ENCODE results near the gene CCL7.

Gene CCL7

DNA sequence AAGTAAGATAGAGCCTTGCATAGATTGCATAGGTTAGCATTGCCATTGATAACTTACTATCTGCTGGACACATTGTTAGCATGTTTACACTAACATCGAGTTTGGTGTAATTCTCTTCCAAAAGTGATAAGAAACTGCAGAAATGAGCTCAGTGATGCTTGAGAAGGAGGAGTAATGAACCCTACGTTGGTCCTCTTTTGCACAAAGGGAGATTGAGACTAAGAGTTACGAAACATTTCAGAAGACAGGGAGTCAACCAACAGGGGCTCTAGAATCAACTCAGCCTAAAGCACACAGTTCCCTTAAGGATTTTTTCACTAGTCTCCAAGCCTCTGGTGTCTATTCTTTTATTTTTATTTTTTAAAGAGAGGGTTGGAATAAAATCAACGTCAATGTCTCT, 6.8 kb downstream of the CCL7 start:
- no peak overlapping the region for H3K4me3 ChIP-seq (ENCODE audit: low read length)
- TF ChIP-seq, protein P1, sequence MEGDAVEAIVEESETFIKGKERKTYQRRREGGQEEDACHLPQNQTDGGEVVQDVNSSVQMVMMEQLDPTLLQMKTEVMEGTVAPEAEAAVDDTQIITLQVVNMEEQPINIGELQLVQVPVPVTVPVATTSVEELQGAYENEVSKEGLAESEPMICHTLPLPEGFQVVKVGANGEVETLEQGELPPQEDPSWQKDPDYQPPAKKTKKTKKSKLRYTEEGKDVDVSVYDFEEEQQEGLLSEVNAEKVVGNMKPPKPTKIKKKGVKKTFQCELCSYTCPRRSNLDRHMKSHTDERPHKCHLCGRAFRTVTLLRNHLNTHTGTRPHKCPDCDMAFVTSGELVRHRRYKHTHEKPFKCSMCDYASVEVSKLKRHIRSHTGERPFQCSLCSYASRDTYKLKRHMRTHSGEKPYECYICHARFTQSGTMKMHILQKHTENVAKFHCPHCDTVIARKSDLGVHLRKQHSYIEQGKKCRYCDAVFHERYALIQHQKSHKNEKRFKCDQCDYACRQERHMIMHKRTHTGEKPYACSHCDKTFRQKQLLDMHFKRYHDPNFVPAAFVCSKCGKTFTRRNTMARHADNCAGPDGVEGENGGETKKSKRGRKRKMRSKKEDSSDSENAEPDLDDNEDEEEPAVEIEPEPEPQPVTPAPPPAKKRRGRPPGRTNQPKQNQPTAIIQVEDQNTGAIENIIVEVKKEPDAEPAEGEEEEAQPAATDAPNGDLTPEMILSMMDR (conservative IDR thresholded peaks at IDR 0.05; ENCODE audit: low read depth, low read length), result no peak
- no peak for DNase-seq (ENCODE audit: low read depth)

DNA sequence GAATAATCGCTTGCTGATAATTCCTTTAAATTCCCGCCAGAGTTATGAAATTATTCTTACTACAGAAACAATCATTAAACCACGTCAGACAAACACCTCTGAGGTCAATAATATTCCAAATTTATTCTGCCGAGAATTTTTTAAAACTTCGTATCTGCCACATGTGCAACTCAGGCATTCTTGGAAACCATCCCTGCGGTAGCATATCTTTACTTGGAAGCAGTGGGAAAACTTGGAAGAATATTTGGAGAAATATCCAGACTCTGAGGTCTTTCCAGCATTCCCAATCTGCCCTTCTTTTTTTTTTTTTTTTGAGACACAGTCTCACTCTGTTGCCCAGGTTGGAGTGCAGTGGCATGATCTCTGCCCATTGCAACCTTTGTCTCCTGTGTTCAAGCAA, 13.6 kb downstream of the CCL7 start:
- H3K4me3 ChIP-seq (ENCODE audit: low read length), result no peak overlapping the region
- TF ChIP-seq, protein P1 (conservative IDR thresholded peaks at IDR 0.05; ENCODE audit: low read depth, low read length), result no peak
- no peak for DNase-seq (ENCODE audit: low read depth)

DNA sequence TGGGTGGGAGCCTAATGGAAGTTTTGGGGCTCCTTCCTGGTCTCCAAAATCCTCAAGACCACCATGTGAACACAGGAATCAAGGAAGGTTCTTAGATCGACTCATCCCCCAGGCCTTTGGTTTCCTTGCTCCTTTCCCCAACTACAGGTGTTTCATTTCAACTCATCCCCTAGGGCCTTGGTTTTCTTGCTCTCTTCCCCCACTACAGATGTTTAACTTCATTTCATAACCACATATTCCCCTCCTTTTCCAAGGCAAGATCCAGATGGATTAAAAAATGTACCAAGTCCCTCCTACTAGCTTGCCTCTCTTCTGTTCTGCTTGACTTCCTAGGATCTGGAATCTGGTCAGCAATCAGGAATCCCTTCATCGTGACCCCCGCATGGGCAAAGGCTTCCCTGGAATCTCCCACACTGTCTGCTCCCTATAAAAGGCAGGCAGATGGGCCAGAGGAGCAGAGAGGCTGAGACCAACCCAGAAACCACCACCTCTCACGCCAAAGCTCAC, 15.3 kb downstream of the CCL7 start, which contains the start of gene CCL11:
Gene CCL11, plus strand, starts transcription at position 457 of the 507 bp plus-strand sequence. CDS start 67 bp downstream, outside the sequence.
- TF ChIP-seq, protein P1 (conservative IDR thresholded peaks at IDR 0.05; ENCODE audit: low read depth, low read length), result no peak
- no peak for DNase-seq (ENCODE audit: low read depth)
- no peak within 1 kb of the TSS for H3K4me3 ChIP-seq (ENCODE audit: low read length)

DNA sequence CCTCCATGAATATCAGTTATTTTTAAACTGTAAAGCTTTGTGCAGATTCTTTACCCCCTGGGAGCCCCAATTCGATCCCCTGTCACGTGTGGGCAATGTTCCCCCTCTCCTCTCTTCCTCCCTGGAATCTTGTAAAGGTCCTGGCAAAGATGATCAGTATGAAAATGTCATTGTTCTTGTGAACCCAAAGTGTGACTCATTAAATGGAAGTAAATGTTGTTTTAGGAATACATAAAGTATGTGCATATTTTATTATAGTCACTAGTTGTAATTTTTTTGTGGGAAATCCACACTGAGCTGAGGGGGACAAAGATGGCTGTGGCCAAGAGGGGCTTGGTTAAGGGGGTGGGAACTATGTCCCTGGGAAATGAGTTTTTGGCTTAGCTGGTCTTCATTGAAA, 17.9 kb downstream of the CCL7 start:
- no peak for DNase-seq (ENCODE audit: low read depth)
- TF ChIP-seq, protein P1 (conservative IDR thresholded peaks at IDR 0.05; ENCODE audit: low read depth, low read length), result no peak
- H3K4me3 ChIP-seq (ENCODE audit: low read length), result no peak overlapping the region

DNA sequence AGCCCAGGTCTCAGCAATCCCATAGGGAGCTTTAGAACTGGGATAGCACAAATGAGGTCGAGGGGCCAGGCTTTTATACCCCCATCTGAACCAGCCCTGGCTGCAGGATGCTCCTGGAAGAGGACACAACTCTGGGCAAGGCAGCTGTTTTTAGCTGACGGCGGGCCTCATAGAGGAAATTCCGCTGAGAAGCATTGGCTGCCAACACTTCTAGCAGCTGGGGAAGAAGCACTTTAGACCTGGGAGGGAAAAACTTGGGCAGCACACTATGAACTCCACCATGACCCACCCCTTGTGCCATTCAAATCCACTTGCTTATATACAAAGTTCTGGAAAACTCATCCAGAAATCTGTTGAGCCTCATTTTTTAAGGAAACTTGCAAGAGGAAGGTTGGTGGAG, 20.6 kb downstream of the CCL7 start:
- H3K4me3 ChIP-seq (ENCODE audit: low read length), result no peak overlapping the region
- DNase-seq (ENCODE audit: low read depth), result no peak
- TF ChIP-seq, protein P1 (conservative IDR thresholded peaks at IDR 0.05; ENCODE audit: low read depth, low read length), result no peak

DNA sequence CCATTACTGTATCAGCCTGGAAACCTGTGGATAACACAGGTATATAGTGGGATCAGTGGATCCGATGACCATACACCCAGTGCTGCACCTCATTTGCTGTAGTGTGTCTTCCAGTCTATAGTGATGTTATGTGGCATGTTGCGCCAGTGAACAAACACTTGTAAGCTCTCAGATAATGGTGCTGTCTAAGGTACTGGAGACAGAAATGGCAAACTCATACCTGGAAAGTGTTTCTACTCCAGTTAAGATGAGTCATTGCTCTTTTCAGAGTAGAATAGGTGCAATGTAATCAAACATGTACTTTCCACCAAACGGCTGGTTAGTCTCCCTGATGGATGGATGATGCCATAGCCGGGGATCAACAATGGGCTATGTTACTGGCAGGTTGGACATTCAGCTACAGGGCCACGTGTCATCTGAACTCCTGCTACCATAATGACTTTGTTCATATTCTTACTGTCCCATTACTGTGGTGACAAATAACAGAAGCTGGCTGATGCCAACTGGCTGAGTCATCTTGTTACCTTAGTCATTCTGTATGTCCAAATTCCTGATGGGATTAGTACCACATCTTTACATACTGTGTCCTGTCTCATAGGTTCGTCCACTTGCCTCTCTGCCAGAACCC, 21.8 kb downstream of the CCL7 start:
- H3K4me3 ChIP-seq (ENCODE audit: low read length), result no peak overlapping the region
- DNase-seq (ENCODE audit: low read depth), result no peak
- TF ChIP-seq, protein P1 (conservative IDR thresholded peaks at IDR 0.05; ENCODE audit: low read depth, low read length), result no peak

DNA sequence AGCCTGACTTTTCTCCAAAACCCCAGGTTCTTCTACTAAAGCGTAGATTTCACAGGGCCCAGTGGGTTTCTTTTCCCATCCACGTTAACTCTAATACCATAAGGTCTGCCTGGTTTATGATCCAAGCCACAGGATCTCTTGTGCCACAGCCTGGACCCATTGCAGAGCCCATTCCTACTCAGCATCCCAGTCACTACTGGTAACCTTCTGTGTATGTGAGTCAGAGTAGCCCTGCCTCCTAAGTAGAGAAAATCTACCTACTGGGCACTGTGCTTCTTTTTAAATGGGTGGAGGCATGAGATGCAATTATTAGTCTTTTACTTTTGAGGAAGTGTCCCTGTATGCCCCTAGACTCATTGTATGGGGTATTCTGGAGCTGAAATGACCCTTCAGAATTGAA, 29.0 kb downstream of the CCL7 start:
- TF ChIP-seq, protein P1 (conservative IDR thresholded peaks at IDR 0.05; ENCODE audit: low read depth, low read length), result no peak
- H3K4me3 ChIP-seq (ENCODE audit: low read length), result no peak overlapping the region
- DNase-seq (ENCODE audit: low read depth), result no peak
